Measurements from ENCODE around the gene HOMER2.
A peak's percentile ranks its signal among the peaks of the same experiment; 100 is the strongest.

The HOMER2 gene

DNA sequence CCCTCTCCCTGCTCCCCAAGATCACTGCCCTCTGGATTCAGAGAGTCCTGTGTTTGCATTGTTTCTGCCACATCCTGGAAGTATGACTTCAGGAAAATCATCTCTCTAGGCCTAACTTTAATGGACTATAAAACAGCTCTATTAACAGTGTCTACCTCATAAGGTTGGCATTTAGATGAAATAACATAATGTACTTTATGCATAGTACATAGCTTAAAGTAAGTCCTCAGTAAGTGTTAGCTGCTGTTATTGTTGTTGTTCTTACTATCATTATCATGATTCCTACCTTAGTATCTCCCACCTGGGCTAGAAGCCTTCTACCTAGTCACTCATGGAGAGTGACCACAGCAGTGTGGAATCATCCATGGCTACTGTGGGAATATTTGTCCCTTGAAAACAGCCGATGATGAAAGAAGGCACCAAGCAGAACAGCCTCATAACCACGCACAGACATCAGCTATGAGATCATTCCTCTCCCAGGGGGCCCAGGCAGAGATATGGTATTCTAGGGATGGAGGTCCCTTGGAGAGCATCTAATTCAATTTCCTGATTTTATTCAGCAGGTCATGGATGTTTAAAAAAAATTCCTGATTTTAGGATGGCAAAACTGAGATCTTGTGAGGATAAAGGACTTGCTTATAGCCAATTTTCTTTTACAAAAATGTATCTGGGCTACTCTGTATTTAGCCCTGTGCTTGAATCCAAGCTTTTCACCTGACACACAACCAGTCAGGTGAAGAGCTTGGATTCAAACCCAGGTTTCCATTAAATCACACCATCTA is 148.5 kb downstream of the HOMER2 start:
- TF ChIP-seq POLR2A (IDR thresholded peaks at IDR 0.05; ENCODE audit: low read length) (no peak), GATA1 (IDR thresholded peaks at IDR 0.05; ENCODE audit: low read depth, low read length) (no peak)
- DNase-seq = no peak

DNA sequence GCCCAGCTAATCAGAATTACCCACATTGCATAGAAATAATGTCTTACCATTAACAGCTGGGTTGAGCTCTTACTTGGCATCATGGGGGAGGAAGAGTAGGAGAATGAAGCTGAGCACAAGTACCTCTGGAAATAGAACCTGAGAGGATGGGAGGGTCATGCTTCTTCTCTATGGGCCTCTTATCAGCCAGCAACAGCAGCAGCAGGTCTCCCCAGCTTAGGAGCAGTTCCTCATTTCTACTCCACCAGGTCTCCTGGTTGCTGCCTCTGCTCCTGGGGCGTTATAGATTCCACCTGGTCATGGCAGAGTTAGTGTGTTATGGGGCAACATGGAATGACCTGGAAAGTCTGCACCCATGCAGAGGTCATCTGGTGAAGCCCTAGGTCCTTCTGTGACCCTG is 150.0 kb downstream of the HOMER2 start:
- peak; percentile 44 to 68 for DNase-seq
- TF ChIP-seq GATA1 (IDR thresholded peaks at IDR 0.05; ENCODE audit: low read depth, low read length) (no peak), POLR2A (IDR thresholded peaks at IDR 0.05; ENCODE audit: low read length) (no peak)

DNA sequence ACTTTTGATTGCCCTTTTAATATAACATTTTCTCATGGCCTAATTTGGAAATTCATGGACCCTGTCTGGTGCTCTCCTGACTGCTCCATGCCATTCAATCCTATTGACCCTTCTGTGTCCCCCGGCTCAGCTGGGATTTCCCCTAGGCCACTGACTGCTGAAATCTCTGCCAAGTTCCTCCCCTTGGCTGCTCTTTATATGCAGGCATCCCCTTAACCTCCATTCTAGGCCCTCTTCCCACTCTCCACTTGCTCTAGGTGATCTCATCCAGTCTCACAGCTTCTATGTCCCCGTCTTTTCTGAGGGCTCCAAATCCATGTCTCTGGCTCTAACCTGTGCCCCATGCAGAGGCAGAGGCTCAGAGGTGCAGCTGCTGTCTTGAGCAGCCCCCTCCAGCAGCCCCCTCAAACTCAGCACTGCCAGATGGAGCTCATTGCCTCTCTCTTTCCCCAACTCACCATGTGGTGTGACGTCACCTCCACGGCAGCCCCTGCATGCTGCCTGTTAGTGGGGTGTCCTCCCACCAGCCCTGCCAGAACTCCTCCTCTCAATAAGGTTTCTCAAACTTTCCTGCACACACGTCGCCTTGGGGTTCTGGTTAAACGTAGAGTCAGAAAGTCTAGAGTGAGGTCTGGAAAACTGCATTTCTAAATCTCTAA is 153.2 kb downstream of the HOMER2 start:
- TF ChIP-seq GATA1 (IDR thresholded peaks at IDR 0.05; ENCODE audit: low read depth, low read length) = no peak
- no peak for DNase-seq
